MM.1S (cell line): ENCODE measurements around the gene SH3PXD2A.

Experiments
- EZH2 ChIP-seq: fragments of 300-600 bp; sonication (generic); optimal IDR thresholded peaks from 2 replicates; pipeline ENCODE3; 2017; ENCODE audit warnings: low read depth, mild to moderate bottlenecking, antibody characterized with exemption, low read length, mixed read lengths
- TF ChIP-seq, protein P1 (sequence below): fragments of 300-600 bp; sonication (generic); IDR thresholded peaks from 2 replicates; pipeline ENCODE4 v1.5.1; 2016; ENCODE audit warnings: antibody characterized with exemption, low read length, mixed read lengths

DNA sequence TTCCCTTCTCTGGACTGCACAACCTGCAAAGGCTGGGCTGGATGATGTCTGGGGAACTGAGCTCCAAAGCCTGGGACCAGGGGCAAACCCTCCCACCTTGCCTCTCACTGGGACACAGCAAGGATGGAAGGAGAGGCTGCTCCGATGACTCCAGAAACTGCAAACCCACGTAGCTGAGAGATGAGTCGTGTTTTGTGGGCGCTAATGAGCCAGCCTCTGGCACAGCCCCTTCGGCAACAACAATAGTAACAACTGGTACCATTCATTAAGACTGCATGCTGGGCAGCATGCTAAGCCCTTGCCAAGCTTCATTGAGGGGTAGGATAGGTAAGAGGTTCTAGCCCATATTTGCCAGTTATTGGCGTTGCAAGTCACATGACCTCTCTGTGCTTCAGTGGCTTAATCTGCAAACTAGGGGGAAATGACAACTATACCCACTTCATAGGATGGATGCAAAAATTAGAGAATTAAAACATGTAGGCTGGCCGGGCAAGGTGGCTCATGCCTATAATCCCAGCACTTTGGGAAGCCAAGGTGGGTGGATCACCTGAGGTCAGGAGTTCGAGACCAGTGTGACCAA, 145.9 kb downstream of the SH3PXD2A start:
- TF ChIP-seq, protein P1, sequence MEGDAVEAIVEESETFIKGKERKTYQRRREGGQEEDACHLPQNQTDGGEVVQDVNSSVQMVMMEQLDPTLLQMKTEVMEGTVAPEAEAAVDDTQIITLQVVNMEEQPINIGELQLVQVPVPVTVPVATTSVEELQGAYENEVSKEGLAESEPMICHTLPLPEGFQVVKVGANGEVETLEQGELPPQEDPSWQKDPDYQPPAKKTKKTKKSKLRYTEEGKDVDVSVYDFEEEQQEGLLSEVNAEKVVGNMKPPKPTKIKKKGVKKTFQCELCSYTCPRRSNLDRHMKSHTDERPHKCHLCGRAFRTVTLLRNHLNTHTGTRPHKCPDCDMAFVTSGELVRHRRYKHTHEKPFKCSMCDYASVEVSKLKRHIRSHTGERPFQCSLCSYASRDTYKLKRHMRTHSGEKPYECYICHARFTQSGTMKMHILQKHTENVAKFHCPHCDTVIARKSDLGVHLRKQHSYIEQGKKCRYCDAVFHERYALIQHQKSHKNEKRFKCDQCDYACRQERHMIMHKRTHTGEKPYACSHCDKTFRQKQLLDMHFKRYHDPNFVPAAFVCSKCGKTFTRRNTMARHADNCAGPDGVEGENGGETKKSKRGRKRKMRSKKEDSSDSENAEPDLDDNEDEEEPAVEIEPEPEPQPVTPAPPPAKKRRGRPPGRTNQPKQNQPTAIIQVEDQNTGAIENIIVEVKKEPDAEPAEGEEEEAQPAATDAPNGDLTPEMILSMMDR = no peak
- no peak for TF ChIP-seq EZH2
